Right cardiac atrium (tissue), 5 donors: Measurements from ENCODE around the gene PRKAA2. TPM values are rescaled to one million over a fixed set of nuclear protein-coding genes. Genes with fewer than 3 reads are reported as not detected.

Source experiments
- ATAC-seq, 2 donors: fragments of 200-7000 bp; cut with Tn5 transposase; one replicate each; pipeline versions ENCODE4 v1.8.0 to v1.9.1; 2020; ENCODE audit warnings: moderate library complexity in 2 of 2, mild to moderate bottlenecking in 1 of 2
- DNase-seq, 3 donors: peaks; one replicate each; pipeline ENCODE4 v3.0.0-alpha.2; 2020
- H3K27ac ChIP-seq: one replicate; pipeline ENCODE4 v1.5.1; 2013; ENCODE audit warnings: mild to moderate bottlenecking, low read length, control low read depth, moderate library complexity
- H3K27me3 ChIP-seq: one replicate; pipeline ENCODE4 v1.6.1; 2013; ENCODE audit not compliant: control insufficient read depth, insufficient read depth
- H3K4me1 ChIP-seq: one replicate; pipeline ENCODE4 v1.6.1; 2013; ENCODE audit warnings: low read length; ENCODE audit not compliant: control insufficient read depth, insufficient read depth
- H3K4me3 ChIP-seq: one replicate; pipeline ENCODE4 v1.5.1; 2013; ENCODE audit warnings: low read length, control low read depth
- H3K9me3 ChIP-seq: one replicate; pipeline ENCODE4 v1.6.1; 2013; ENCODE audit warnings: low read length; ENCODE audit not compliant: control insufficient read depth
- WGBS: extraction: QIAGEN DNeasy Blood & Tissue Kit; methylation state at CpG from one replicate; pipeline ENCODE4 v1.1.7; 2013; 5-methylcytosine and 5-hydroxymethylcytosine counted together
- intact Hi-C, 4 donors: fragments of 100-400 bp; cut with DNase I; formaldehyde crosslinking; loops; one replicate each; pipeline versions ENCODE4 v1.11.0 to v1.14.0; 2022 to 2023
- polyA plus RNA-seq: library from polyadenylated mRNA; stranded (reverse); fragments of 200-250 nt; gene quantifications from one replicate; pipeline ENCODE4 v1.2.3, GENCODE V29; 2013
- total RNA-seq, 4 donors: library from RNA; stranded (reverse); fragmentation: NEBNext Ultra II Directional; extraction: Animal tissue kit (Norgen Biotek cat#: 25700); gene quantifications; one replicate each; pipeline ENCODE4 v1.2.1, GENCODE V29; 2021
- donor health status: healthy with polysubstance abuse.
- donor health status: DM: no; HTN: yes; CAD: no.
- donor health status: DM: no; HTN: no; CAD: no.
- donor health status: DM: no; HTN: yes; CAD: no; lungs with severe emphysema.
- donor health status: DM: yes; HTN: yes; CAD: no.

PRKAA2 gene
- total and polyA plus RNA-seq, 5 donors: 19.8 to 91.7 (median 67.7) TPM

GRCh38 chr1:56712150-56712549 is 67.0 kb downstream of the PRKAA2 start:
- no peak overlapping the region for H3K27ac ChIP-seq
- intact Hi-C loops: loop anchor here in 1 of 4 donors (10.0 kb wide), 1 partner anchor 1427 kb away; no protein-coding TSS in a partner anchor
- no peak for DNase-seq
- no peak overlapping the region for H3K4me3 ChIP-seq
- WGBS: 64% methylated on average over 1 of the region's 1 CpG
- no peak for ATAC-seq
- H3K27me3 ChIP-seq: no peaks in the 10 kb centered on the region
- no peaks in the 10 kb centered on the region for H3K9me3 ChIP-seq
- no peaks in the 10 kb centered on the region for H3K4me1 ChIP-seq

DNA sequence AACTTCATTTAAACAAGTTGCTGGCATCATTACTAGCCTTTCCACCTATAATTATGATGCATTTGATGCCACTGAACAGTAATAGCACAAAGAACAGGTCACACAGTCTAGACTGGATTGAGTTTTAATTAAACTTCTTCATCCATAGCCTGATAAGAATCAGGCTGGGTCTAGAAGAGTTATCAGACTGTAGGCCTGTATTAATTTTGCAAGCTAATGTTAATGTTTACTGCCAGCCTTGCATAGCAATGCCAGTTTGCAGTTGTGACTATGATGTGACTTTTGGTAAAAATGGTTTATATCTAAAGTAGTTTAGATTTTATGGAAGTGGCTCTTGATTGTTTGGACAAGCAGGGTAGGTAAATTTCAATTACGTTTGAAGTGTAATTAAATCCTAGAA is 68.0 kb downstream of the PRKAA2 start:
- Histone ChIP-seq H3K27me3 (no peaks in the 10 kb centered on the region), H3K9me3 (no peaks in the 10 kb centered on the region), H3K4me1 (no peaks in the 10 kb centered on the region), H3K4me3 (no peak overlapping the region), H3K27ac (no peak overlapping the region)
- WGBS: 72% methylated on average over 1 of the region's 1 CpG
- intact Hi-C loops: loop anchor here in 1 of 4 donors (10.0 kb wide), 1 partner anchor 1428 kb away; no protein-coding TSS in a partner anchor
- DNase-seq: no peak
- no peak for ATAC-seq

DNA sequence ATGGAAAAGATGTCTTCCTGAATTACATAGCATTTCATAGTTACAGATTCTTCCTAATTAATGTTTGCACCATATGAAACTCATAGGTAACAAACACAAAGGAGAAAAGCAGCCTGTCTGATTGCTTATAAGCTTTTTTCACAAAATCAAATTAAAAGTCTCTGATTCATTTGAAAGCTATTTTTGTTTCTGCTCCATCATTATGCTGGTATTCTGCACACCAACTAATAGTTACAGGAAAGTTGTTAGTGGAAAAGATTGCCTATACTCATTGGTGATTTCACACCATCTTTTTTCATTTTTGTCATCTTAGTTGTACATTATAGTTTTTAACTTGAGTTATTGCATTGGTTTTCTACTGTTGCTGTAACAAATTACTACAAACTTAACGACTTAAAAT is 70.0 kb downstream of the PRKAA2 start:
- Histone ChIP-seq H3K27ac (no peak overlapping the region), H3K9me3 (no peaks in the 10 kb centered on the region), H3K27me3 (no peaks in the 10 kb centered on the region), H3K4me3 (no peak overlapping the region), H3K4me1 (no peaks in the 10 kb centered on the region)
- intact Hi-C loops: loop anchor here in 1 of 4 donors (10.0 kb wide), 1 partner anchor 1430 kb away; no protein-coding TSS in a partner anchor
- no peak for ATAC-seq
- 49% methylated on average over 1 of the region's 1 CpG for WGBS
- no peak for DNase-seq

- ATAC-seq: no peak
- intact Hi-C loops: loop anchor here in 1 of 4 donors (10.0 kb wide), 1 partner anchor 1434 kb away; no protein-coding TSS in a partner anchor
- 56% methylated on average over 1 of the region's 1 CpG for WGBS
- Histone ChIP-seq H3K4me1 (no peaks in the 10 kb centered on the region), H3K9me3 (no peaks in the 10 kb centered on the region), H3K4me3 (no peak overlapping the region), H3K27ac (no peak overlapping the region), H3K27me3 (no peaks in the 10 kb centered on the region)
- no peak for DNase-seq
Measured at GRCh38 chr1:56719171-56719570, 74.1 kb downstream of the PRKAA2 start.

DNA sequence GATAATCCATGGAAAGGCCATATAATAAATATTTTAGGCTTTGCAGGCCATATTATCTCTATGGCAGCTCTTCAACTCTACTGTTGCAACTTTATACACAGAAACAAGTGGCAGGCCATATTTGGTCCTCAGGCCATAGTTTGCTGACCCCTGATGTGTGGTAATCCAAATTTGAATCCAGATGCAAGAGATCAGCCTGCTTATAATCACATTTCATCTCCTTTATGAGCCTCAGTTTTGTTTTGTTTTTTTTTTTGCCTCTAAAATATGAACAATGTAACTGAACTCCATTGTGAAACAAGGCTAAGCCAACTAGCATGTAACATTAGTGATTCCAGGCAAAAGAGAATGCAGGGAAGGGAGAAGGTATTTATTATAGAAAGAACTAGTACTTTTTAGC is 81.6 kb downstream of the PRKAA2 start:
- Histone ChIP-seq H3K4me3 (no peak overlapping the region), H3K27ac (no peak overlapping the region), H3K4me1 (no peaks in the 10 kb centered on the region), H3K27me3 (no peaks in the 10 kb centered on the region), H3K9me3 (no peaks in the 10 kb centered on the region)
- intact Hi-C loops: no loop called here
- ATAC-seq (no peak), DNase-seq (no peak)

DNA sequence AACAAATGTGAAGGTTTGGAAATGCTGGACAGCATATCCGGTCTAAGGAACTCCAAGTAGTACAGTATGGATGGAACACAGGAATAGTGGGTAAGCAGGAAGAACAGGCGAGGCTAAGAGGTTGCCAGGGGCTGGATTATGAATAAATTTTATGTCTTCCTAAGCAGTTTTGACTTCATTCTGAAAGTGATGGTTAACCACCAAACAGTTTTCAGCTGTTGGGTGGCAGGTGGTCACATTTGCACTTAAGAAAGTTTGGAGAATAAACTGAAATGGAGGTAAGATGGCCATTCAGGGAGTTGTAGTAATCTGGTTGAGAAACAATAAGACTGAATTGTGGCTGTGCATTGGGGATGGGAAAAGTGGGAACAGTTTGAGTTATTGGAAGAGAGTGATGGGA is 83.8 kb downstream of the PRKAA2 start:
- intact Hi-C loops: no loop called here

GRCh38 chr1:56745231-56745630 is 100.1 kb downstream of the PRKAA2 start:
- H3K4me1 ChIP-seq: no peaks in the 10 kb centered on the region
- H3K27me3 ChIP-seq: no peaks in the 10 kb centered on the region
- WGBS: 73% methylated on average over 3 of the region's 3 CpGs
- no peaks in the 10 kb centered on the region for H3K9me3 ChIP-seq
- no peak overlapping the region for H3K4me3 ChIP-seq
- no peak for DNase-seq
- no peak for ATAC-seq
- no peak overlapping the region for H3K27ac ChIP-seq
- intact Hi-C loops: no loop called here

More for the DNA sequence above, 83.8 kb downstream of the PRKAA2 start:
- Histone ChIP-seq H3K27ac (no peak overlapping the region), H3K4me3 (no peak overlapping the region), H3K27me3 (no peaks in the 10 kb centered on the region), H3K9me3 (no peaks in the 10 kb centered on the region), H3K4me1 (no peaks in the 10 kb centered on the region)
- WGBS: 87% methylated on average over 2 of the region's 2 CpGs
- no peak for DNase-seq
- no peak for ATAC-seq

- WGBS: 66% methylated on average over 1 of the region's 1 CpG
- DNase-seq (no peak), ATAC-seq (no peak)
- Histone ChIP-seq H3K27ac (no peak overlapping the region), H3K4me1 (peaks cover 2% of the 10 kb centered on the region), H3K4me3 (no peak overlapping the region), H3K9me3 (no peaks in the 10 kb centered on the region), H3K27me3 (no peaks in the 10 kb centered on the region)
- intact Hi-C loops: no loop called here
Measured at GRCh38 chr1:56754708-56755479, 109.8 kb downstream of the PRKAA2 start.

DNA sequence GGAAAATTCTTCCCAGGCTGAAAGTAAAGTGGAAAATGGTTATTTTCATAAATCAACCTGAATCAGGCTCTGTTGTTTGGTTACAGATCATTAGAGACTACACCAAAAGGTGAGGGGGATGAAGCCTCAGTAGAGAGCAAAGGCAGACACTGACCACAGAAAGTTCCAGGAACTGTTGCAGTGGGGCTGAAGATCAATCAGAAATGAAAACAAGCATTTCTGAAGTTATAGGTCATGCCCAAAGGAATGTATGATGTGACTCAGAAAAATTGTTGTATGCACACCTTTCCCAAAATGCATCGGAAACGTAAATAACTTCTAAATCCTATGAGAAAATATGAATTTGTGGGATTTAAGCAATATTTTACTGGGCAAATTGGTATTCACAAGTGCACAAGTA is 110.8 kb downstream of the PRKAA2 start:
- Histone ChIP-seq H3K4me3 (no peak overlapping the region), H3K4me1 (peaks cover 2% of the 10 kb centered on the region), H3K27ac (no peak overlapping the region), H3K27me3 (no peaks in the 10 kb centered on the region), H3K9me3 (no peaks in the 10 kb centered on the region)
- ATAC-seq (no peak), DNase-seq (no peak)
- intact Hi-C loops: no loop called here
- 96% methylated on average over 2 of the region's 2 CpGs for WGBS

- ATAC-seq: peak; percentile 14 to 52
Measured at GRCh38 chr1:56758135-56758534, 113.0 kb downstream of the PRKAA2 start.

DNA sequence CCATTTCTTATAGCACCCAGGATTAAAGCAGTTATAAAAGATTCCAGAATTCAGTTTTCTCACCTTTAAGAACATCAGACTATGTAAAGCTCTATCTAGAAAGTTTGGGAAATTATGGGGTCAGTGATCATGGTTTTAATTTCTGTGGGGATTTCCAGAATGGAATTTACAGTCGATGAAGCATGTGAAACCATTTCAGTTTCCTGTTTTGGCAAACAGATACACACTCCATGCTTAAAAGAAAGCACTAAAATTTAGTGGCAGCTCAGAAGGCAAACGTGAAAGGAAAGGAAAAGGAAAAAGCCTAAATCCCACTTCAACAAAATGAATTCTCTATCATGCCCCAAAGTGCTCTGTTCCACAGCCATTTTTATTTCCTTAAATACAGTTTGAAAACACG is 113.7 kb downstream of the PRKAA2 start:
- DNase-seq (no peak), ATAC-seq (no peak)
- 41% methylated on average over 3 of the region's 3 CpGs for WGBS
- no peaks in the 10 kb centered on the region for H3K9me3 ChIP-seq
- no peaks in the 10 kb centered on the region for H3K27me3 ChIP-seq
- intact Hi-C loops: no loop called here
- peaks cover 2% of the 10 kb centered on the region for H3K4me1 ChIP-seq
- H3K4me3 ChIP-seq: no peak overlapping the region
- no peak overlapping the region for H3K27ac ChIP-seq

More at GRCh38 chr1:56758135-56758534, 113.0 kb downstream of the PRKAA2 start:
- Histone ChIP-seq H3K4me3 (no peak overlapping the region), H3K27ac (no peak overlapping the region), H3K27me3 (no peaks in the 10 kb centered on the region), H3K4me1 (peaks cover 2% of the 10 kb centered on the region), H3K9me3 (no peaks in the 10 kb centered on the region)
- peak; percentile 13 to 48 (median 41) for DNase-seq
- intact Hi-C loops: no loop called here
